GM12878 (cell line): Measurements from ENCODE around the gene CHD5. TPM values are rescaled to one million over a fixed set of nuclear protein-coding genes. Genes with fewer than 3 reads are reported as not detected.

Source experiments
- ATAC-seq: fragments of 200-7000 bp; cut with Tn5 transposase; 3 replicates; pipeline ENCODE4 v1.9.1; 2020; ENCODE audit warnings: mild to moderate bottlenecking, moderate library complexity
- BruUV-seq: library from RNA; stranded (reverse); fragments of 400-500 nt; replicated peaks from 2 replicates; lab custom pipeline; 2021; lab: Mats Ljungman, UMichigan
- CTCF ChIA-PET: fragments of 300-600 bp; sonication (Branson Sonifier 250); formaldehyde crosslinking; extraction: SDS; loops from one replicate; lab custom pipeline; 2021; ENCODE audit warnings: inconsistent platforms; lab: Yijun Ruan, JAX
- POLR2A ChIA-PET: fragments of 350-600 bp; formaldehyde crosslinking; extraction: SDS; loops from one replicate; lab custom pipeline; 2021; ENCODE audit warnings: inconsistent platforms; lab: Charles Lee
- RAD21 ChIA-PET: fragments of 300-600 bp; sonication (Branson Sonifier 250); formaldehyde crosslinking; loops from one replicate; lab custom pipeline; 2023; ENCODE audit warnings: antibody characterized with exemption; ENCODE audit not compliant: unreplicated experiment; lab: Charles Lee
- SMC1A ChIA-PET: fragments of 300-600 bp; sonication (Branson Sonifier 250); formaldehyde crosslinking; loops from one replicate; lab custom pipeline; 2023; ENCODE audit not compliant: unreplicated experiment, uncharacterized antibody; lab: Charles Lee
- DNase-seq: peaks from one replicate; pipeline ENCODE4 v3.0.0-alpha.2; 2011; ENCODE audit warnings: low read depth, low spot score
- FAIRE-seq: peaks from 3 replicates; lab custom pipeline; 2011; peaks lifted over from hg19 to GRCh38; lab: Jason Lieb, UNC
- H2AFZ ChIP-seq: 2 replicates; pipeline ENCODE4 v1.6.0; 2011; ENCODE audit warnings: low read depth, low read length, control low read depth; ENCODE audit not compliant: control insufficient read depth
- H3K27ac ChIP-seq: 2 replicates; pipeline ENCODE4 v1.5.1; 2011; ENCODE audit warnings: control low read depth; ENCODE audit not compliant: control insufficient read depth, insufficient read depth
- H3K27me3 ChIP-seq, 2 experiments: replicated peaks in 1 of 2; 2 replicates each; pipeline versions ENCODE4 v1.6.0 to v1.6.1; 2011; ENCODE audit warnings: low read length in 1 of 2; ENCODE audit not compliant: control insufficient read depth in 2 of 2, insufficient read depth in 2 of 2
- H3K36me3 ChIP-seq, 2 experiments: 2 replicates each; pipeline ENCODE4 v1.5.1; 2011; ENCODE audit warnings: low read length in 1 of 2; ENCODE audit not compliant: control insufficient read depth in 2 of 2, insufficient read depth in 2 of 2
- H3K4me1 ChIP-seq: 2 replicates; pipeline ENCODE4 v1.6.1; 2011; ENCODE audit warnings: mild to moderate bottlenecking, low read length, moderate library complexity, mixed read lengths; ENCODE audit not compliant: control insufficient read depth, insufficient read depth
- H3K4me2 ChIP-seq: 2 replicates; pipeline ENCODE4 v1.6.0; 2011; ENCODE audit warnings: control low read depth; ENCODE audit not compliant: control insufficient read depth, insufficient read depth
- H3K4me3 ChIP-seq: fragments of 200-600 bp; sonication (generic); 2 replicates; pipeline ENCODE4 v1.5.1; 2016
- H3K79me2 ChIP-seq: 2 replicates; pipeline ENCODE4 v1.6.0; 2011; ENCODE audit warnings: low read length; ENCODE audit not compliant: control insufficient read depth, insufficient read depth
- H3K9ac ChIP-seq: 2 replicates; pipeline ENCODE4 v1.8.0; 2011; ENCODE audit warnings: low read length, control low read depth, mixed read lengths; ENCODE audit not compliant: control insufficient read depth, insufficient read depth
- H3K9me3 ChIP-seq: replicated peaks from 3 replicates; pipeline ENCODE4 v1.5.1; 2011; ENCODE audit warnings: mild to moderate bottlenecking, low read length; ENCODE audit not compliant: control insufficient read depth, insufficient read depth
- H4K20me1 ChIP-seq: 2 replicates; pipeline ENCODE4 v1.6.0; 2011; ENCODE audit not compliant: control insufficient read depth, insufficient read depth
- ASH2L ChIP-seq: fragments of 300-600, 200-600 bp; sonication (generic); IDR thresholded peaks from 2 replicates; pipeline ENCODE4 v1.6.1; 2017; ENCODE audit warnings: low read depth, mild to moderate bottlenecking, borderline replicate concordance
- BCL11A ChIP-seq: IDR thresholded peaks from 2 replicates; pipeline ENCODE4 v1.6.1; 2011; ENCODE audit warnings: low read depth, low read length
- HDAC6 ChIP-seq: fragments of 200-600 bp; sonication (generic); IDR thresholded peaks from one replicate; pipeline ENCODE4 v1.8.0; 2017; ENCODE audit warnings: antibody characterized with exemption; ENCODE audit not compliant: unreplicated experiment
- MTA2 ChIP-seq: fragments of 450-650 bp; IDR thresholded peaks from 2 replicates; pipeline ENCODE4 v1.6.1; 2016; ENCODE audit warnings: low read depth, mild to moderate bottlenecking, moderate library complexity
- NR2C2 ChIP-seq: IDR thresholded peaks from 2 replicates; pipeline ENCODE4 v1.6.1; 2011; ENCODE audit warnings: borderline replicate concordance, low read depth; ENCODE audit not compliant: control insufficient read depth, insufficient read length
- PAX8 ChIP-seq: fragments of 450-650 bp; IDR thresholded peaks from 2 replicates; pipeline ENCODE4 v1.6.1; 2017; ENCODE audit warnings: mild to moderate bottlenecking, moderate library complexity
- SMAD5 ChIP-seq: IDR thresholded peaks from 2 replicates; pipeline ENCODE4 v1.6.1; 2016; ENCODE audit warnings: antibody characterized with exemption, low read depth
- SREBF1 ChIP-seq: IDR thresholded peaks from 2 replicates; pipeline ENCODE4 v1.6.1; 2012; ENCODE audit warnings: mild to moderate bottlenecking, low read length
- SUZ12 ChIP-seq: fragments of 200-600 bp; sonication (generic); IDR thresholded peaks from one replicate; pipeline ENCODE4 v1.6.1; 2018; ENCODE audit warnings: antibody characterized with exemption, mild to moderate bottlenecking; ENCODE audit not compliant: unreplicated experiment
- ZNF274 ChIP-seq: IDR thresholded peaks from one replicate; pipeline ENCODE4 v1.8.0; 2011; ENCODE audit not compliant: insufficient read length, insufficient read depth
- ZNF622 ChIP-seq: fragments of 450-650 bp; IDR thresholded peaks from 2 replicates; pipeline ENCODE4 v1.6.1; 2017; ENCODE audit warnings: mild to moderate bottlenecking, inconsistent platforms
- WGBS: methylation state at CpG from one replicate; pipeline ENCODE4 v1.1.6; 2016; ENCODE audit warnings: low lambda C conversion rate; ENCODE audit not compliant: insufficient replicate concordance, insufficient coverage; ENCODE audit errors: missing lambda C conversion rate; 5-methylcytosine and 5-hydroxymethylcytosine counted together
- in situ Hi-C: fragments of 300-500 bp; cut with MboI; formaldehyde crosslinking; loops from 9 replicates; pipeline ENCODE4 v1.14.3; 2018; ENCODE audit warnings: mixed read lengths
- intact Hi-C: fragments of 100-400 bp; cut with micrococcal nuclease; formaldehyde crosslinking; loops from one replicate; pipeline ENCODE4 v1.14.2; 2022; ENCODE audit not compliant: unreplicated experiment
- polyA plus RNA-seq, 11 experiments: library from polyadenylated mRNA; depleted of rRNA in 4 of 11; unstranded in 6 of 11; stranded (reverse) in 5 of 11; fragments of >200 nt; fragmentation: Nextera tagmentation in 4 of 11; fragmentation: Illumina TruSeq in 1 of 11; extraction: Ambion mirVana in 4 of 11; extraction: Trizol in 1 of 11; gene quantifications; 1 replicate in 1 of 11; 2 replicates in 10 of 11; pipeline versions ENCODE4 v1.2.1 to v1.2.3, GENCODE V29; 2011 to 2016; ENCODE audit warnings: inconsistent platforms in 2 of 11, missing spikeins in 2 of 11, low read depth in 1 of 11
- total RNA-seq, 4 experiments: library from RNA; depleted of rRNA in 3 of 4; stranded (reverse); fragments of >200 nt in 3 of 4; fragmentation: Illumina TruSeq in 1 of 4; extraction: Trizol in 1 of 4; gene quantifications; 2 replicates each; pipeline versions ENCODE4 v1.2.1 to v1.2.3, GENCODE V29; 2013 to 2021

CHD5 gene
- total and polyA plus RNA-seq, 10 of the 15 experiments (the other 5 are each of a cell fraction or from before 2014, with no cell fraction given), result 0.03 to 0.49 (median 0.13) TPM; not detected in 3

- in situ Hi-C loops (no loop called here), intact Hi-C loops (no loop called here)
- FAIRE-seq (no peak), ATAC-seq (no peak), DNase-seq (no peak)
- Histone ChIP-seq H3K4me1 (no peaks in the 10 kb centered on the region), H3K9me3 (no peaks in the 10 kb centered on the region), H3K27ac (no peak overlapping the region), H4K20me1 (no peaks in the 10 kb centered on the region), H3K4me2 (no peak overlapping the region), H2AFZ (no peak overlapping the region), H3K4me3 (no peak overlapping the region), H3K27me3 (no peaks in the 10 kb centered on the region), H3K36me3 (peaks cover 0 to 14% of the 10 kb centered on the region in 2 experiments; a peak in 3 of 4 replicates), H3K9ac (no peak overlapping the region), H3K79me2 (no peaks in the 10 kb centered on the region)
- no peak for TF ChIP-seq ZNF622
- TF ChIP-seq BCL11A, result no peak
- no peak for TF ChIP-seq ZNF274
- no peak for TF ChIP-seq HDAC6
- TF ChIP-seq SMAD5, result no peak
- TF ChIP-seq ASH2L, result no peak
- TF ChIP-seq MTA2, result no peak
- TF ChIP-seq SUZ12, result no peak
- no peak for TF ChIP-seq SREBF1
- TF ChIP-seq NR2C2, result no peak
- no peak for TF ChIP-seq PAX8
- CTCF ChIA-PET, result interaction anchor here (1.0 kb wide), 1 partner anchor 335 kb away, joined by 3 read pairs; no protein-coding TSS in a partner anchor
- WGBS, result 94% methylated on average over 15 of the region's 21 CpGs
- no TSS peak for BruUV-seq
- POLR2A ChIA-PET, result interaction anchor here (0.6 kb wide), 1 partner anchor 221 kb away, joined by 3 read pairs; no protein-coding TSS in a partner anchor
- RAD21 ChIA-PET, result no interaction called here
- SMC1A ChIA-PET, result no interaction called here
Measured at GRCh38 chr1:6094801-6095505, 85.2 kb downstream of the CHD5 start.
